ENCODE data around the gene NETO1.

NETO1 gene, protein sequence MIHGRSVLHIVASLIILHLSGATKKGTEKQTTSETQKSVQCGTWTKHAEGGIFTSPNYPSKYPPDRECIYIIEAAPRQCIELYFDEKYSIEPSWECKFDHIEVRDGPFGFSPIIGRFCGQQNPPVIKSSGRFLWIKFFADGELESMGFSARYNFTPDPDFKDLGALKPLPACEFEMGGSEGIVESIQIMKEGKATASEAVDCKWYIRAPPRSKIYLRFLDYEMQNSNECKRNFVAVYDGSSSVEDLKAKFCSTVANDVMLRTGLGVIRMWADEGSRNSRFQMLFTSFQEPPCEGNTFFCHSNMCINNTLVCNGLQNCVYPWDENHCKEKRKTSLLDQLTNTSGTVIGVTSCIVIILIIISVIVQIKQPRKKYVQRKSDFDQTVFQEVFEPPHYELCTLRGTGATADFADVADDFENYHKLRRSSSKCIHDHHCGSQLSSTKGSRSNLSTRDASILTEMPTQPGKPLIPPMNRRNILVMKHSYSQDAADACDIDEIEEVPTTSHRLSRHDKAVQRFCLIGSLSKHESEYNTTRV

DNA sequence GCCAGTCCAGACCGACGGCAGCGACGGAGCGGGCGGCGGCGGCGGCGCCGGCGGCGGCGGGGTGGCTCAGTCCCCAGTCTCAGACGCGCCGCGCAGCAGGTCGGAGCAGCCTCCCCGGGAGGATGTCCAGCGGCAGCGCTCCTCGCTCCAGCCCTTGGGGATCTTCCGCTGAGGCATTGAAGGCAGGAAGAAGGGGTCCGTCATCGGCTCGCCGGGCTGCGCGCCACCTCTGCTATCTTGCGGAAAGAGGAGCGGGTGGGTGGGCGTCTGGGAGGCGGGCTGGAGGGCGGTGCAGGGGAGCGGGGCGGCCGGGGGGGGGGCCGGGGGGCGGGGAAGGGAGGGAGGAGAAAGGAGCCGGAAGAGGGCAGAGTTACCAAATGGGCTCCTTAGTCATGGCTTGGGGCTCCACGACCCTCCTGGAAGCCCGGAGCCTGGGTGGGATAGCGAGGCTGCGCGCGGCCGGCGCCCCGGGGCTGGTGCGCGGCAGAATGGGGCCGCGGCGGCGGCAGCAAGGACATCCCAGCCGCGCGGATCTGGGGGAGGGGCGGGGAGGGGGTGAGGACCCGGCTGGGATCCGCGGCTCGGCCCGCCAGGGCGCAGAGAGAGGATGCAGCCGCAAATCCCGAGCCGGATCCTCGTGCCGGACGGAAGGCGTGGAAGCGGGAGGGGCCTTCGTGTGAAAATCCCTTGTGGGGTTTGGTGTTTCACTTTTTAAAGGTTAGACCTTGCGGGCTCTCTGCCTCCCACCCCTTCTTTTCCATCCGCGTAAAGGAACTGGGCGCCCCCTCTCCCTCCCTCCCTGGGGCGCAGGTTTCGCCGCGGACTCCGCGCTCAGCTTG, at the start of gene NETO1:
NETO1 (minus strand) TSS at position 242 of the 839 bp plus-strand sequence. CDS start 696 bp downstream, outside the sequence.
- in situ Hi-C loops (cut with MboI; ENCODE audit: low sequenced_read_pairs), result no loop called here

DNA sequence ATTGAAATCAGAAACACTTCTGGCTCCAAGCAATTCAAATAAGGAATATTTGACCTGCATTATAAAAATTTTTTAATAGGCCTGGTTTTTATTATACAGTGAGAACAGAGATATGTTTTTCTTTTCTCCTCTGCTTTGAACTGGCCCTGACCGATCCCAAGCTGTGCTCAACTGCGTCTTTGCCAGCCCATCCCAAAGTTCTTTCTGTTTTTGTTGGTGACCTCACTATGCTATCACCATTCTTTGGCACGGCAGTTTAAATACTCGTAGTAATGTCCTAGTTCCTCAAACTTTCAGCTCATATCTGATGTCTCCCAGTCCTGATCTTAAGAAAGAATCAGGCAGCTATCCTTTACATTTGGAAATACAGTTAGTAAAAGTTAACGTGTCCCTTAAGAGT, 42.3 kb upstream of the NETO1 start:
- in situ Hi-C loops (cut with MboI; ENCODE audit: low sequenced_read_pairs), result no loop called here

DNA sequence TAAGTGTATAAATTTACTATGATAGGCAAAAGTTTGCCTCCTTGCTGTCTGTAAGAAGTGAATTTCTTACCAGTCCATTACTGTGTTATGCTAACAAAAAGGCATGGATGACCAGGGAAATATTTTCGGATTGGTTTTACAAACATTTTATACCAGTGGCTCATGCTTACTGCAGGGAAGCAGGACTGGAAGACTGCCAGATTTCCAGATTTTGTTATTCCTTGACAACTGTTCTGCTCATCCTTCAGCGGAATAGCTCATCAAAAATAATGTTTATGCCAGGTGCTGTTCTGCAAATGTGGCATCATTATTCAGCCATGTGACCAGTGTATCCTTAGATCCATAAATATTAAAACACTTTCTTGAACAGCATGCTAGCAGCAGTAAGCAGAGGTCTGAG, 40.4 kb upstream of the NETO1 start:
- in situ Hi-C loops (cut with MboI; ENCODE audit: low sequenced_read_pairs), result no loop called here

DNA sequence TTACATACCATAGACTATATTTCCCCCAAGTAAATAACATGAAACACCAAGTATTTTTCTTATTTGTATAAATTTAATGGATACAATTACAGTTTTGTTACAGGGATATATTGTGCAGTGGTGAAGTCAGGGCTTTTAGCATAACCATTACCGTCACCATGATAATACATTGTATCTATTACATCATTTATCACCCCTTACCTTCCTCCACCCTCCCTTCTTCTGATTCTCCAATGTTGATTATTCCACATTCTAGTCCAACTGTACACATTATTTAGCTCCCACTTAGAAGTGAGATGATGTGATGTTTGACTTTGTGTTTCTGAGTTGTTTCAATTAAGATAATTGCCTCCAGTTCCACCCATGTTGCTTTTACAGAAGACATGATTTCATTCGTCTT, 35.2 kb upstream of the NETO1 start:
- in situ Hi-C loops (cut with MboI; ENCODE audit: low sequenced_read_pairs), result no loop called here

DNA sequence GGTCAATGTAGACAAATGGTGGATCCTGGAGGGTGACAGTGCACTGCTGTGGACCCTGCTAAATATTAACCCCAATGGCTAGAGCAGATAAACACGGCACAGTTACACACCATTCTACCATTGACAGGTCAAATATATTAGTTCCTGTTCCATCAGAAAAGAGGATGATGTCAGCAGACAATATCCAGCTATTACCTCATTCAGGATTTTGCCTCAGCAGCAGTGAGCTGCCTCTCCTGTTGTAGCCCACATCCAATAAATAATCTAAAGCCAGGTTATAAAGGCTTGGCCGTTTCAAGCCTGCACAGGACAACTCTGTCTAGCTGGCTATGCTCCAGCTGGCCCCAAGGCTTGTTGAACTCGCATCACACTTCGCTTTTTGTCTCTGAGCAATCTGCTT, 31.6 kb upstream of the NETO1 start:
- in situ Hi-C loops (cut with MboI; ENCODE audit: low sequenced_read_pairs), result no loop called here

DNA sequence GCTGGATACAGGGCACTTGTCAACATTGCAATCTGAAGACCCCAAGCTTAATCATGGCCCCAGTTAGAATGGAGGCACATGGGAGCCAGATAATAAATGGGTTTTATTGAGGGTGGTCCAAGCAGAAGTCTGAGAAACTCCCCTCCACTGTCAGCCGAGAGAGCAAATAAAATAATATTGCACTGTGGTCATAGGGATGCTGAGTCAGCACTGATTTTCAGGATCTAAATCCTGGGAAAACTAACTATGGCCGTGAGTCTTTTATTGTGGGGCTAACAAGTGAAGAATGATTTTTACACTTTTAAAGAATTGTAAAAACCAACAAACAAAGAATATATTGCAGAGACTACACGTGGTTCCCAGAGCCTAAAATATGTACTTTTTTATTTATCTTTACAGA, 31.1 kb upstream of the NETO1 start:
- in situ Hi-C loops (cut with MboI; ENCODE audit: low sequenced_read_pairs), result no loop called here

DNA sequence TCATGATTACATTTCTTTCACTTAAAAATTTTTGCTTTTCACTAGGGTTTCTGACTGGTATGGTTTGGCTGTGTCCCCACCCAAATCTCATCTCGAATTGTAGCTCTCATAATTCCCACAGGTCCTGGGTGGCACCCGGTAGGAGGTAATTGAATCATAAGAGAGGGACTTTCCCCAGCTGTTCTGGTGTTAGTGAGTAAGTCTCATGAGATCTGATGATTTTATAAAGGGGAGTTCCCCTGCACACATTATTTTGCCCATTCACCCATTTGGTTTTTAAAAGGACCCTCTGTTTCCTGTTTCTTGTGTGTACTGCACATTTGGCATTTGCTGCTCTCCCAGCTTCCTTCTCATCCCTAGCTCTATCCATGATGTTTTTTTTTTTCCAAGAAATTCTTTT, 27.8 kb upstream of the NETO1 start:
- in situ Hi-C loops (cut with MboI; ENCODE audit: low sequenced_read_pairs), result no loop called here

DNA sequence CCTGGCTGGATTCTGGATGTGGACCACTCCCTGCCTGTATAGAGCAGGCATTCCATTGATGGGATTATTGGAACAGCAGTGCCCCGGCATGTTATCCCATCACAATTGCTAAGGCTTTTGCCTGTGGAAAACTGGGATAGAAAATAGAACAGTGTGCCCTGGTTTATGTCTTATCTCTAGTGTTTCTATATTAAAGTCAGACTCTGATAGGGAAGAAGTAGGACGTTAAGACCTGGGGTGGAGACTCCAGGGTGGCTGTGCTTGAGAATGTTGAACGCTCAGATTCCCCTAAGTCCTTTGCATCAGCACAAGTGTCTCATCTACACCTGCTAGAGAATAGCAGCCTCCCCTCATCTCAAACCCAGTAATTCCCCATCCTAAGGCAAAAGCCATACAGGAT, 10.8 kb upstream of the NETO1 start:
- in situ Hi-C loops (cut with MboI; ENCODE audit: low sequenced_read_pairs), result no loop called here

DNA sequence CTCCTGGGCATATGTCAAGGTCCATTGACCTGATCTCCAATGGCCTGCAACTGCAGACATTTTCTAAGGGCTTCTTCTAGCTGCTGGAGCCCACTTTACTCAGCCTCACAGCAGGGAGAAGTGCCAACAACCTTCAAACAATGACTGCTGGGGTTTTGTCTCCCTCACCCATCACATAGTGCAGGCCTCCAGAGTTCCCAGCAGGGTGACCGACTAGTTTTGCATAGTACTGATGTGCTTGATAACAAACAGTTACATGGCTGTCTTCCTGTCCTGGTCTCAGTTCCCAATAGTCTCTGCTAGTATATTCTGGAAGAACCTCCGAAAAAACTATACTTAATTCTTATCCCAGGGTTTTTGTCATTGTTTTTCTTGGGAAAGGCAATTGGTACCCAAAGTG, 10.4 kb upstream of the NETO1 start:
- in situ Hi-C loops (cut with MboI; ENCODE audit: low sequenced_read_pairs), result no loop called here

DNA sequence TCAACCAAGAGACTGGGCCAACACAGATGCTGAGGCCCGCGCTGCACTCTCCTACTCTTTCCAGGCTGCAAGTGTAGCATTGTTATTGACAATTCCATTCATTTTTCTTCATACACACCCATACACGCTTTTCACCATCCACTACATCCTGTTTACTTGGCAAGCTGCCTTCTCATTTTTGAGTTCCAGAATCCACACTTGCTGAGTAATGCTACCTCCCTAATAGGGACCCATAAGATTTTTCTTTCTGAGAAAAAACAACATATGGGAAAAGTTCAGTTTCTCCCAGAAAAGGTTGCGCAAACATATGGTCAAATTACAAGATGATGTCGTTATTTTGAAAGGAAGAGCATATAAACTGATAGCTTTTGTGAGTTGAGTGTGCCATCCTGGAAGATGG, 3.3 kb upstream of the NETO1 start:
- in situ Hi-C loops (cut with MboI; ENCODE audit: low sequenced_read_pairs), result no loop called here

DNA sequence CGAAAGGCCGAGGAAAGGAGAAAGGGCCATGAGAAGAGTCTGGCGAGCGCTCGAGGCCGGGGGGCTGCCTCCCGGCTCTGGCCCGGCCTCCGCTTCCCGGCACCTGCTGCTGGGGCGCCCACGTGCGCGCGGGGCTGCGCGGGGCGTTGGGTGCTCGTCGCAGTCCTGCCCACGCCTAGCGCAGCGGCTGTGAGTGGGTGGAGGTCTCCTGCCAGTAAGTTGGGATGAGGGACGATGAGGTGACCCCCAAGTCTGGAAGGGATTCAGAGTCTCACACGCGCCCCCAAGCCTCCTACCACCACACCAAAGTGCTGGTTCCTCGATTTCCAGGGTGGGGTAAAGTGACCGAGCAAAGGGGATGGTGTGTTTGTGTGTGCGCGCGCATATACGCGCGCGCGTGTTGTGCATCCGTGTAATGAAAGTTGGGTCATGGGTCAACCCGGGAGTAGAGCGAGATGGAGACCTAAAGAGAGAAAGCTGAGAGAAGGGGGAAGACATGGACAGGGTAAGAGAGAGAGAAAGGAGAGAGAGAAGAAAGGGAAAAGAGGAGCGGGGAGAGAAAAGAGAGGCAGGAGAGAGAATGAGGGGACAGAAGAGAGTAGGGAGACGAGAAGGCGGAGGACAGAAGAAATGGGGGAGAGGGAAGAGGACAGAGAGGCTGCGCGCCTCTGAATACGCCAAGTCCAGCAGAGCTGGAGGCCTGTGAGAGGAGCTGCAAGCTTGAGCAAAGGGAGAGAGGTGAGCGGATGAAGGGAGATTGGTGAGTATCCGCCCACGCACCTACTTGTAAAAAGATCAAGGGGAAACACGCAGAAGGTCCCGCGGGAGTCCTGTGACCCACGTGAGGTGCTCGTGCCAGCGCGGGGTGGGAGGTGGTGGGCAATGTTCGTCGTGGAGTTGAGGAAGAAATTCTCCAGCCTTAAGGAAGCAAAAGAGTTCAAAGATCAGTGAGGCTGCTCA, 1.7 kb upstream of the NETO1 start:
- in situ Hi-C loops (cut with MboI; ENCODE audit: low sequenced_read_pairs), result no loop called here

DNA sequence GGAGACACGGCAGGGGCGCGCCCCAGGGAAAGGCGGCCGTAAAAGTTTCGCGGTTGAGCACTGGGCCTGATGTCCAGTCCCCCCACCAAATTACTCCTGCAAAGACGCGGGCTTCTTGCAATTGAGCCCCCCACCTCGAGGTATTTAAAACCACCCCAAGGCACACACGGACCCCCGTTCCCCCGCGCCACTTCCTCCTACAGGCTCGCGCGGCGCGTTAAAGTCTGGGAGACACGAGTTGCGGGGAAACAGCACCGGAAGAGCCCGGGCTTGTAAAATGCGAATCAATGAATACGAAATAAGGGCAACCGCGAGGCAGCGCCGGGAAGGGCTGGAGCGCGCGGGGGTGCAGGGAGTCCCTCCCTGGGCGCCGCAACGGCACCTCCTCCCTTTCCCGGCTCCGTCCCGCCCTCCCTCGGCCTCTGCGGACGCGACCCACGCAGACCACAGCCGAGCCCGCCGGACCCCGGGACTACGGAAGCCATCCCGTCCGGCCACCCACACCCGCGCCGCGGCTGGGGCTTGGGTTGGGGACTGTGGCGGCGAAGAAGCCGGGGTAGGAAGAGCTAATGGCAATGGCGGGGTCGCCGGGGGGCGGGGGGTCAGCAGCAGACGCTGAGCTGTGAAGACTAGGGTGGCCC, 918 bp upstream of the NETO1 start:
- in situ Hi-C loops (cut with MboI; ENCODE audit: low sequenced_read_pairs), result no loop called here

DNA sequence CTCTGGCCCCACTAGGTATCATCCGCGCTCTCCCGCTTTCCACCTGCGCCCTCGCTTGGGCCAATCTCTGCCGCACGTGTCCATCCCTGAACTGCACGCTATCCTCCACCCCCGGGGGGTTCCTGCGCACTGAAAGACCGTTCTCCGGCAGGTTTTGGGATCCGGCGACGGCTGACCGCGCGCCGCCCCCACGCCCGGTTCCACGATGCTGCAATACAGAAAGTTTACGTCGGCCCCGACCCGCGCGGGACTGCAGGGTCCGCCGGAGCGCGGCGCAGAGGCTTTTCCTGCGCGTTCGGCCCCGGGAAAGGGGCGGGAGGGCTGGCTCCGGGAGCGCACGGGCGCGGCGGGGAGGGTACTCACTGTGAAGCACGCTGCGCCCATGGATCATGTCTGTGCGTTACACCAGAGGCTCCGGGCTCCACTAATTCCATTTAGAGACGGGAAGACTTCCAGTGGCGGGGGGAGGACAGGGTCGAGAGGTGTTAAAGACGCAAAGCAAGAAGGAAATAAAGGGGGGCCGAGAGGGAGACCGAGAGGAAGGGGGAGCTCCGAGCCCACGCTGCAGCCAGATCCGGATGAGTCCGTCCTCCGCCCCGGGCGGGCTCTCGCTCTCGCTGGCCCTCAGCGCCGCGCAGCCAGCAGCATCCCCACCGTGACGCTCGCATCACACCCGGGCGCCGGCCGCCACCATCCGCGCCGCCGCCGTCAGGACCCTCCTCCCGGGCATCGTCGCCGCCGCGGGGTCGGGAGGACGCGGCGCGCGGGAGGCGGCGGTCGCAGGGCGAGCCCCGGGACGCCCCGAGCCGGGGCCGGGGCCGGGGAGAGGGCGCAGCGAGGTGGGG, 664 bp downstream of the NETO1 start:
- in situ Hi-C loops (cut with MboI; ENCODE audit: low sequenced_read_pairs), result no loop called here

DNA sequence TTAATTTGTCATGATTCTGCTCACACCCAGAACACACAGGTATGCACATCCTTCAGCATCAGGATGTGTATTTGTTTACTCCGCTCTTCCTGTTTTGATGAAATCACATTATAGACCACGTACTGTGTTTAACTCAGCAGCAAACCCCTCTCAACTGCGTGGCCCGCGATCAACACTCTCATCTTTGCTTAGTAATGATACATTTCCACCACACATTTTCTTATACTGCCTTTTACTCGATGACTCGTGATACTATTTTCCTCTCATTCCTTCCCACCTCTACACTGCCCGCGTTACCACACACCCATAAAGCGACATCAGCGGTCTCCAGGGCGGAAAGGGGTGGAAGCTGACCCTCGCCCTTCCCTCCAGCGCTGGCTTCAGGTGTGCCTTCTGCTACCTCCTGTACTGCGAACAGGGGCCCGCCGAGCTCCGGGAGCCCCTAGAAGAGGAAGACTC, 1.3 kb downstream of the NETO1 start:
- in situ Hi-C loops (cut with MboI; ENCODE audit: low sequenced_read_pairs), result no loop called here

DNA sequence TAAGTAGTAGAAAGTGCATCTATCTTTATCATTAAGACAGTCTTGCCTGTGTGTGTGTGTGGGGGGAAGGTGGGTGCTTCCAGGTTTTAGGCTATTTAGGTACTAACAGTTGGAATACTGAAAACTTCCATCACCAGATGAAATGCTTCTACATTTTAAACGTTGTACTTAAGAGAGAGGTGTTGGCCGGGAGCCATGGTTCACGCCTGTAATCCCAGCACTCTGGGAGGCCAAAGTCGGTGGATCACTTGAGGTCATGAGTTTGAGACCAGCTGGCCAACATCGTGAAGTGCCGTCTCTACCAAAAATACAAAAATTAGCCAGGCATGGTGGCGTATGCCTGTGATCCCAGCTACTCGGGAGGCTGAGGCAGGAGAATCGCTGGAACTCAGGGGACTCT, 4.0 kb downstream of the NETO1 start:
- in situ Hi-C loops (cut with MboI; ENCODE audit: low sequenced_read_pairs), result no loop called here

DNA sequence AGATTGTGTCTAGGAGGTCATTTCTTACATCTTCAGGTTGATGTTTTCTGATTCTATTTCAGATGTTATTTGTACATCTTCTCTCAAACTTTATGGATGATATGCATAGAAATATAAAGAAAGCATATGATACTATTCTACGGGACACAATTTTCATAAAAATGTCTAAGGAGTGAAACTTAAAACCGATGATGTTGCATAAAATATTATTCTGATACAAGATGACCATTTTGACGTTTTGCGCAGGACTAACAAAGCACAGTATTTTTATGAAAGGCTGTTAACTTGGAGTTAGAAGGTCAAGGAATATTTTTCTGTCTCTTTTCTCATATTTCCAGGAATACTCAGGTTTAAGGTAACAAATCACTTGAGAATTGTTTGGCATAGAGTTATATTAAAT, 8.7 kb downstream of the NETO1 start:
- in situ Hi-C loops (cut with MboI; ENCODE audit: low sequenced_read_pairs), result no loop called here

DNA sequence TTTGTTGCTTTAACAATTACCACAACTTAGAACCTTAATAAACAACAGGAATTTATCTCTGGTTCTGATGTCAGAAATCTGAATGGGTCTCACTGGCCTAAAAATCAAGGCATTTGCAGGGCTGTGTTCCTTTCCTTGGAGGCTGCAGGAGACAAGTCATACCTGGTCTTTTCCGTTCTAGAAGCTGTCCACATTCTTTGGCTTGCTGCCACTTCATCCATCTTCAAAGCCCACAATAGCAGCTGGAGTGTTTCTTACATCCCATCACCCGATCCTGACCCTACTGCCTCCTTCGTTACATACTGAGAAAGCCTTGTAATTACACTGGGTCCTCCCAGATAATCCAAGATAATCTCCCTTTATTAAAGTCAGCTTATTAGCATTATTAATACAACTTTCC, 18.1 kb downstream of the NETO1 start:
- in situ Hi-C loops (cut with MboI; ENCODE audit: low sequenced_read_pairs), result no loop called here

DNA sequence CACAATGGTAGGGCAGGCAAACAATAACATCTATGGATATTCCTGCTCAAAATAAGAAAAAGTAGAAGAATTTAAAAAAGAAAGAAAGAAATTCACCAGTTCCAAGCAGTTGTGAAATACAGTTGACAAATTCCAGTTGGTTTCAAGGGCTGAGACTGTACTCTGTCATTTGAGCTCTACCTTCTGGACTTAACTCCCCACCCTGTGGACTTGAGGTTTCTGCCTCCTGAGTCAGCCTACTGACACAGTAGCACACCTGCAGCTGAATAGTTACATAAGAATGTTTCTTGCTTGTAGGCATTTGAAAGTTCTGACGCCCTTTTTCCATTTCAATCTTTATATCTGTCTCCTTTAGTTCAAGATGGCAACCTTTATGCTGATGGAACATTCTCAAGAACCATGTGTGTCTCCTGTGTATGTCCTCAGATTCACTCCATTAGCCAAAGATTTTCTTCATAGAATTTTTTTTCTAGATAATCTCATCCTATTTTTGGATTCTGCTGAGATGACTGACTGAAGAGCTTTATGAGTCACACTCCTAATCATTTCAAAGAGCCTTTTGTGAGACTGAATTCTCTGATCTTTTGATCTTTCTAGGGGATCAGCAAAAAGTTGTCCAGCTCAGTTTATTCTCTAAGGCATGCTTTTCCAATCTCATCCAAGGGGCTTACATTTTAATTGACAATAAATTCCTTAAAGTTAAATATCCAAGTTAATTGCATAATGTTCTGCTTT, 19.1 kb downstream of the NETO1 start:
- in situ Hi-C loops (cut with MboI; ENCODE audit: low sequenced_read_pairs), result no loop called here

DNA sequence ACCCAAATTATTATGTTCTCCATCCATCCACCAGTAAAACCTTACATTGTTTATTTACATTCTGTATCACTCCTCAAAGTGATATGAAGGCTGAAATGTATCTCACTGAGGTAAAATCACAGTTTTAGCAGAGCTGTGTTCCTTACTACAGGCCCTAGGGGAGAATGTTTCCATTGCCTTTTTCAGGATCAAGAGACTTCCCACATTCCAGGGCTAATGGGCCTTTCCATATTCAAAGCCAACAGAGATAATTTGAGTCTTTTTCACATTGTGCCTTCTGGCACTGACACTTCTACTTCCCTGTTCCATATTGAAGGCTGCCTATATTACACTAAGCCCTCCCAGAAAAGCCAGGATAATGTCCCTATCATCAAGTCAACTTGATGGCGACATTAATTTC, 20.0 kb downstream of the NETO1 start:
- in situ Hi-C loops (cut with MboI; ENCODE audit: low sequenced_read_pairs), result no loop called here
